ENCODE measurements around the gene RIPOR3.

RIPOR3 gene

DNA sequence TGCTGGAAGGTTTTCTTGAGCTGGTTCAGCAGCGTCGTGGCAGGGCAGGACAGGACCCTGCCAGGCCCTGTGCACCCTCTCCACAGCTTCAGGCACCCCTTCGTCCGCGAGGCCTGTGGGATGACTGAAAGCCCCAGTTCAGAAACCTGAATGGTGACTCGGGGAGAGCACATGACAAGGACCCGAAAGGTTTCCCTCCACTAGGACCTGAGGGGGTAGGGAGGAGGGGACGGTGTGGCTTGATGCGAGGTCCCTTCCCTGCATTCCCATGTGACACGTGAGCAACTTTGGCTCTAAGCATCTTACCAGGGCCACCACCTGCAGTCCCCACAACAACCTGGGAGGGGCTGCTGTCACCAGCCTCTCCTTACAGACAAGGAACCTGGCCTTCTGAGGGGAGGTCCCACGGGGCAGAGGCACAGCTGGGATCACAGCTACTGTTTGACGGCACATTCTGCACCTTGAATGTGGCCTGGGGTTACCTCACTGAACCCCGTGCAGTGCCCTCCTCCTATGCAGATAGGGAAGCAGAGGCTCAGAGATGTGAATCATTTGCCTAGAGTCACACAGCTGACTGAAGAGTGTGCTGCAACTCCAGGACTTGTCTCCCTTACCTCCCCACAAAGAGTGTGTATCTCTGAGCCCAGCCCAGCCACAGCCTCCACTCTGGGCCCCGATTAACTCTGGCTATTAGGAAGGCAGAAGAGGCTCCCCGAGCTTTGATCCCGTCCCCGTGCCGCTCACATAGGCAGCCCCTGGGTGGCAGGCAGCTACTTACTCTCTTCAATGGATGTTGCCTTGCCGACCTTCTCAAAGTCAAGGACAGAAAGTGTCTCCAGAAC, 96.5 kb downstream of the RIPOR3 start:
- no peak overlapping the region for H3K4me3 Mint-ChIP-seq
- H3K27ac Mint-ChIP-seq = no peak overlapping the region
- H3K4me1 Mint-ChIP-seq (ENCODE audit: low read depth) = no peaks in the 10 kb centered on the region
- peaks cover 17% of the 10 kb centered on the region for H3K36me3 Mint-ChIP-seq (ENCODE audit: low read depth)
- no peaks in the 10 kb centered on the region for H3K9me3 Mint-ChIP-seq
- peaks cover 17% of the 10 kb centered on the region for H3K27me3 Mint-ChIP-seq
- intact Hi-C loops (cut with micrococcal nuclease) = no loop called here

GRCh38 chr20:50594231-50594590, 97.1 kb downstream of the RIPOR3 start:
- no peaks in the 10 kb centered on the region for H3K4me1 Mint-ChIP-seq (ENCODE audit: low read depth)
- intact Hi-C loops (cut with micrococcal nuclease) = no loop called here
- peaks cover 23% of the 10 kb centered on the region for H3K36me3 Mint-ChIP-seq (ENCODE audit: low read depth)

GRCh38 chr20:50593005-50593335, 98.4 kb downstream of the RIPOR3 start:
- no peak overlapping the region for H3K27ac Mint-ChIP-seq
- intact Hi-C loops (cut with micrococcal nuclease) = no loop called here
- no peaks in the 10 kb centered on the region for H3K9me3 Mint-ChIP-seq
- H3K4me3 Mint-ChIP-seq = no peak overlapping the region
- H3K36me3 Mint-ChIP-seq (ENCODE audit: low read depth) = peaks cover 33% of the 10 kb centered on the region
- H3K27me3 Mint-ChIP-seq = peaks cover 15% of the 10 kb centered on the region
- no peaks in the 10 kb centered on the region for H3K4me1 Mint-ChIP-seq (ENCODE audit: low read depth)

More at GRCh38 chr20:50594231-50594590, 97.1 kb downstream of the RIPOR3 start:
- Mint-ChIP-seq H3K9me3 (no peaks in the 10 kb centered on the region), H3K27ac (no peak overlapping the region), H3K27me3 (peaks cover 17% of the 10 kb centered on the region), H3K4me3 (no peak overlapping the region)

GRCh38 chr20:50592282-50593004, 98.9 kb downstream of the RIPOR3 start:
- no peaks in the 10 kb centered on the region for H3K9me3 Mint-ChIP-seq
- no peaks in the 10 kb centered on the region for H3K4me1 Mint-ChIP-seq (ENCODE audit: low read depth)
- H3K36me3 Mint-ChIP-seq (ENCODE audit: low read depth) = peaks cover 38% of the 10 kb centered on the region
- H3K27ac Mint-ChIP-seq = no peak overlapping the region
- intact Hi-C loops (cut with micrococcal nuclease) = no loop called here
- no peak overlapping the region for H3K4me3 Mint-ChIP-seq
- peaks cover 11% of the 10 kb centered on the region for H3K27me3 Mint-ChIP-seq

DNA sequence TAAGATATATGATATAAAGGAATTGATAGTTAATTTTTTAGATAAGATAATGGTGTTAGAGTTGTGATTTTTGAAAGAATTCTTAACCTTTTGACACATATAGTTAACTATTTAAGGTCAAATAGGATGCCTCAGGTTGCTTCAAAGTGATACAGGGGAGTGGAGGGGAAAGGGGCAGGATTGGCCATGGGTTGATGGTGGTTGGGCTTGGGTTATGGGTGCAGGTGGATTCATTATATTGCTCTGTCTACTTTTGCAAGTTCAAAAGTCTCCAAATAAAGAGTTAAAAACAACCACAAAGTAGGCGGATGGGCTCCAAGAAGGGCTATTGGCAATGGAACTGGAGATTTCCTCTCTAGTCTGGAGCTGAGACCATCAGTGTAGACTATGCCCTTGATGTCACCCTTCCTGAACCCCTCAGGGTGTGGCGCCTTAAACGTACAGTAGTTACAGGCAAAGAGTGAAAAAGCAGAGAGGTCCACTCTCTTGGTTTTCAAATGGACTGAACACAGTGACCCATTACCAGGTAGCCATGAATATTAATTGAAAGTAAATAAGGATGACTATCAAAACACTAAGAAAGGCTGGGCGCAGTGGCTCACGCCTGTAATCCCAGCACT, 100.0 kb downstream of the RIPOR3 start:
- H3K36me3 Mint-ChIP-seq (ENCODE audit: low read depth) = peaks cover 49% of the 10 kb centered on the region

GRCh38 chr20:50590348-50590664, 101.0 kb downstream of the RIPOR3 start:
- H3K27ac Mint-ChIP-seq = no peak overlapping the region
- H3K9me3 Mint-ChIP-seq = no peaks in the 10 kb centered on the region
- peaks cover 59% of the 10 kb centered on the region for H3K36me3 Mint-ChIP-seq (ENCODE audit: low read depth)
- H3K27me3 Mint-ChIP-seq = no peaks in the 10 kb centered on the region
- H3K4me1 Mint-ChIP-seq (ENCODE audit: low read depth) = no peaks in the 10 kb centered on the region
- no peak overlapping the region for H3K4me3 Mint-ChIP-seq
- intact Hi-C loops (cut with micrococcal nuclease) = no loop called here

More for the DNA sequence above, 100.0 kb downstream of the RIPOR3 start:
- peaks cover 5% of the 10 kb centered on the region for H3K27me3 Mint-ChIP-seq
- no peaks in the 10 kb centered on the region for H3K4me1 Mint-ChIP-seq (ENCODE audit: low read depth)
- H3K4me3 Mint-ChIP-seq = no peak overlapping the region
- intact Hi-C loops (cut with micrococcal nuclease) = no loop called here
- H3K9me3 Mint-ChIP-seq = no peaks in the 10 kb centered on the region
- no peak overlapping the region for H3K27ac Mint-ChIP-seq

- Mint-ChIP-seq H3K36me3 (ENCODE audit: low read depth) (peaks cover 65% of the 10 kb centered on the region), H3K27ac (no peak overlapping the region), H3K4me1 (ENCODE audit: low read depth) (no peaks in the 10 kb centered on the region), H3K9me3 (no peaks in the 10 kb centered on the region), H3K27me3 (no peaks in the 10 kb centered on the region), H3K4me3 (no peak overlapping the region)
- intact Hi-C loops (cut with micrococcal nuclease) = no loop called here
Measured at GRCh38 chr20:50589548-50590347, 101.6 kb downstream of the RIPOR3 start.

DNA sequence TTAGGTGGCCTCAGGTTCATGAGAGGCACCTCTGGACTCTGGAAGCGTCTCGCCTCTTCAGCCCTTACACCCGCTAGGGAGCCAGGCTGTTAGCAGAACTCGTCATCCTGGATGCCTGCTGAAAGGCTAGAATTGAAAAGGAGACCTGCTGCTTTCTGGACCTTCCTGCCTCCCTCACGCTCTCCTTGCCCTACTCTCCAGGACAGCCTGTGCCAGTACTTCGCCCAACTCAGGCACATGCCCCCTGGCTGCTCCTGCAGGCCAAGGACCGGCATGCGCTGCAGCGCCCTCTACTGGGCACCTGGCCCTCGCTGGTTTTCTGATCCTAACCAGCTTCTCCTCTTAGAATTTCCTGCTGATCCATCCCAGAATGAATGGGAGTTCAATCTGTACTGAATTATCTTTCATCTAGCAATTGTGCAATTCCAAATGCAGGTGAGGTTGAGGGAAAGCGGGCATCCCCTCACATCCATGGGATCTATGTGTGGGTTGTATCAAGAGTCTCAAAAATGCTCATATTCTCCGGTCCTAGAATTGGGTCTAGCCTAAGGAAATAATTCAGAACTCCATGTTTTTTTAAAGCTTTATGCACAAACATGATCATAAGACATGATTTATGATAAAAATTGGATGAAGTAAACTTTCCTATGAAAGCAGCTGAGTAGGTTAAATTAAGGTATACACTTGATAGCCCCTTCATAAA, 103.2 kb downstream of the RIPOR3 start:
- intact Hi-C loops (cut with micrococcal nuclease) = no loop called here
- peaks cover 77% of the 10 kb centered on the region for H3K36me3 Mint-ChIP-seq (ENCODE audit: low read depth)
- no peaks in the 10 kb centered on the region for H3K27me3 Mint-ChIP-seq
- H3K4me3 Mint-ChIP-seq = no peak overlapping the region
- H3K27ac Mint-ChIP-seq = no peak overlapping the region
- no peaks in the 10 kb centered on the region for H3K4me1 Mint-ChIP-seq (ENCODE audit: low read depth)
- no peaks in the 10 kb centered on the region for H3K9me3 Mint-ChIP-seq

DNA sequence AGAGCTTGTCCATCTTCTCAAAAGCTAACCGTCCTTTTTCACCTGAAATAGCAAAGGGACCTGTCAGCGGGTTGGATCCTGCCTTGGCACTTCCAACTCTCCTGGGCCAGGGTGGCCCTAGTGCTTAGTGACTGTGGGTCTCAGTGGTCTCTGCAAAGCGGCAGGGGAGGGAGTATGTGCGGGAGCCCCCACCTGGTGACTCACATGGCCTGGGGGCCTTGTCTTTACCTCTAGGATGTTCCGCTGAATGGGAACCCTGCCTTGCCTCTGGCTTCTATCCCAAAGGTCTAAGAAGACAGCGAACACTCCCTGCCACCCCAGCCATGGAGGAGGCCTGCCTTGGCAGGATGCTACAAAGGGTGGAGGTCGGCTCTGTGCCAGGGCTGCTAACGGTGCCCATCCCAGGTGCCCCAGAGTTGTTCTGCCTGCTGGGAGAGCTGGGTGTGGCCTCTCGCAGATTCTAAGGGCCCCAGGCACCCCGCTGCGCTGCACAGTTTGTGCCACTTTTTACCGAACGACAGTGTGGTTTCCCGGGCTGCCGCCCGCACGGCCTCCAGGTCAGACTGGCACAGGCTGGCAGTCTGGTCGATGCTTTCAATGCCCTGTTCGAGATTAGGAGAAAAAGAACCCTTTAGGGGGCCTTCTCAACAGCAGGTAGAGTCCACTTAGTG, 103.9 kb downstream of the RIPOR3 start:
- intact Hi-C loops (cut with micrococcal nuclease) = no loop called here
- H3K4me1 Mint-ChIP-seq (ENCODE audit: low read depth) = no peaks in the 10 kb centered on the region
- no peaks in the 10 kb centered on the region for H3K9me3 Mint-ChIP-seq
- peaks cover 83% of the 10 kb centered on the region for H3K36me3 Mint-ChIP-seq (ENCODE audit: low read depth)
- no peaks in the 10 kb centered on the region for H3K27me3 Mint-ChIP-seq
- H3K27ac Mint-ChIP-seq = no peak overlapping the region
- H3K4me3 Mint-ChIP-seq = no peak overlapping the region

DNA sequence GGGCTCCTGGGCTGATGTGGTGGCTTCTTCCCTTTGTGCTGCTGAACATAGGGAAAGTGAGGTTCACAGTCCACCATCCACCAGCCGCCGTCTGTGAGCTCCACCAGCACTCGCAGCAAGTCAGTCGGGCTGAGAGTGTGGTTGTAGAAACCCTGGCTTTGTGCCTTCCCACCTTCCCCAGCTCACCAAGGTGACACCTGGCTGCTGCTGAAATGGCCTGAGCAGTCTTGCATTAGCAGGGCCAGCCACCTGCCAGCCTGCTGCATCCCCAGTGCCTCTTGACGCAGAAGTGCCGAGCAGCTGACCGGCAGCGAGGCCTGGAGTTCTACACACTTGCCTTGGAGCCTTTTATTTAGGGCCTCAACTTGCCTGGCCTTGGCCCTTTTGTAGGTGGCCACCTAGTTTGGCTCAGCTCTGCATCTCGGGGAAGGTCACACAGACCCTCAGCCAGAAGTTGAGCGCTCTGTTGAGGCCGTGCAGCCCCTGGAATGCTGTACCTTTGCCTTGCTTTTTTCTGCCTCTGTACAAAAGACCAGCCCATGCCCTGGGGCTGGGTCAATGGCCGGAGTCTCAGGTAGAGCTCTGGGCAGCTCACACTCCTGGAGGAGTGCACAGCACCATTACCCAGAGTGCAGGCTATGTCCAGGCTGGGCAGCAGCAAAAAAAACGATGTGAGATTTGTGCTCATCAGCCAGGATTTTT, 104.7 kb downstream of the RIPOR3 start:
- Mint-ChIP-seq H3K27me3 (no peaks in the 10 kb centered on the region), H3K4me3 (no peak overlapping the region), H3K9me3 (no peaks in the 10 kb centered on the region), H3K4me1 (ENCODE audit: low read depth) (no peaks in the 10 kb centered on the region), H3K36me3 (ENCODE audit: low read depth) (peaks cover 83% of the 10 kb centered on the region), H3K27ac (no peak overlapping the region)
- intact Hi-C loops (cut with micrococcal nuclease) = no loop called here

DNA sequence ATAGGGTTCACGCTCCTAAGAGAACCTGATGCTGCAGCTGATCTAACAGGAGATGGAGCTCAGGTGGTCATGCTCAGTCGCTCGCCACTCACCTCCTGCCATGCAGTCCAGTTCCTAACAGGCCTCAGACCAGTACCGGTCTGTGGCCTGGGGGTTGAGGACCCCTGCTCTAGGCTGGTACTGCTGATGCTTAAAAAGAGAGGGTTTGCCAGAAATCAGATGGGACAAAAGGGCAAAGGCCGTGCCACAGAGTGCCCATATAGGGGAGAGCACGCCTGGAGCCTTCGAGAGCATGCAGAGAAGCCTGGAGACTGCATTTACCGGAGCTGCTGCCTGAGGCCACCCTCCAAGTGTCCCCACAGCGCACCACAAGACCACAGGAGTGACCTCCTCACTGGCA, 105.7 kb downstream of the RIPOR3 start:
- Mint-ChIP-seq H3K27me3 (no peaks in the 10 kb centered on the region), H3K9me3 (no peaks in the 10 kb centered on the region), H3K4me3 (no peak overlapping the region), H3K4me1 (ENCODE audit: low read depth) (no peaks in the 10 kb centered on the region), H3K27ac (no peak overlapping the region), H3K36me3 (ENCODE audit: low read depth) (peaks cover 93% of the 10 kb centered on the region)
- intact Hi-C loops (cut with micrococcal nuclease) = no loop called here

- Mint-ChIP-seq H3K27me3 (no peaks in the 10 kb centered on the region), H3K36me3 (ENCODE audit: low read depth) (peaks cover 94% of the 10 kb centered on the region), H3K9me3 (no peaks in the 10 kb centered on the region), H3K4me1 (ENCODE audit: low read depth) (no peaks in the 10 kb centered on the region), H3K4me3 (no peak overlapping the region), H3K27ac (no peak overlapping the region)
- intact Hi-C loops (cut with micrococcal nuclease) = no loop called here
Measured at GRCh38 chr20:50585214-50585613, 106.1 kb downstream of the RIPOR3 start.

DNA sequence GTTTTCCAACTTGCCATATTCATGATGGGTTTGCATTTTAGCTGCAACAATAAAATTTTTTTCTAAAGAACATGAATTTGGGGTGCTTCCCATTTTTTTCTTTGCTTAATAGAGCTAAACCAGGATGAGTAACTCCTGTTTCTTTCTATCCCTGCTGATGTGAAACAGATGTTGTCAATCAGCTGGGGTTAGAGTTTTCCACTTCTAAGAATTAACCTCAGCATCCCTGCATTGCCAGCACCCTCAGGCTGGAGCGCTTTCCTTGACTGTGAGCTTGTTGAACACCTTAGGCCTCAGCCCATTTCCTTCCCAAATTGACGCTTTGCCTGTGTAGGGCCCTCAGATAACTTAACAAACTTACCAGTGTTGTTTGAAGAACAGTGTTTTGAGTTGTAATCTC, 106.7 kb downstream of the RIPOR3 start:
- intact Hi-C loops (cut with micrococcal nuclease) = no loop called here
- Mint-ChIP-seq H3K27ac (no peak overlapping the region), H3K4me1 (ENCODE audit: low read depth) (no peaks in the 10 kb centered on the region), H3K9me3 (no peaks in the 10 kb centered on the region), H3K36me3 (ENCODE audit: low read depth) (peaks cover 94% of the 10 kb centered on the region), H3K27me3 (no peaks in the 10 kb centered on the region), H3K4me3 (no peak overlapping the region)
